Measurements from ENCODE around the gene FSTL5.

The FSTL5 gene

GRCh38 chr4:161419822-161420221 lies 744.0 kb downstream of the FSTL5 start:
- no peak for DNase-seq

GRCh38 chr4:161411901-161412300 lies 751.9 kb downstream of the FSTL5 start:
- no peak for DNase-seq

- no peak for DNase-seq
Observed at GRCh38 chr4:161404346-161405110, 759.3 kb downstream of the FSTL5 start.

GRCh38 chr4:161403781-161404180 lies 760.0 kb downstream of the FSTL5 start:
- DNase-seq: no peak

- DNase-seq: no peak
Observed at GRCh38 chr4:161393602-161394001, 770.2 kb downstream of the FSTL5 start.

GRCh38 chr4:161382655-161383054 lies 781.1 kb downstream of the FSTL5 start:
- no peak for DNase-seq

- no peak for DNase-seq
Observed at GRCh38 chr4:161376275-161376674, 787.5 kb downstream of the FSTL5 start.

- DNase-seq: no peak
Observed at GRCh38 chr4:161364681-161365080, 799.1 kb downstream of the FSTL5 start.

- no peak for DNase-seq
Observed at GRCh38 chr4:161360982-161361381, 802.8 kb downstream of the FSTL5 start.

- DNase-seq: no peak
Observed at GRCh38 chr4:161359491-161359890, 804.3 kb downstream of the FSTL5 start.

GRCh38 chr4:161356351-161356750 lies 807.4 kb downstream of the FSTL5 start:
- DNase-seq: no peak

GRCh38 chr4:161350946-161351345 lies 812.9 kb downstream of the FSTL5 start:
- no peak for DNase-seq

GRCh38 chr4:161345741-161346140 lies 818.1 kb downstream of the FSTL5 start:
- DNase-seq: no peak

GRCh38 chr4:161343569-161343950 lies 820.2 kb downstream of the FSTL5 start:
- DNase-seq: no peak

GRCh38 chr4:161342881-161343568 lies 820.8 kb downstream of the FSTL5 start:
- DNase-seq: no peak

- DNase-seq: no peak
Observed at GRCh38 chr4:161336621-161337020, 827.2 kb downstream of the FSTL5 start.

- no peak for DNase-seq
Observed at GRCh38 chr4:161336016-161336530, 827.7 kb downstream of the FSTL5 start.

Measured in RPMI8226 (cell line).